ENCODE data around the gene CIBAR2. TPM values are rescaled to one million over a fixed set of nuclear protein-coding genes. Genes with fewer than 3 reads are reported as not detected.
A peak's percentile ranks its signal among the peaks of the same experiment; 100 is the strongest.

CIBAR2 gene
- total RNA-seq, 2 experiments from 2014 or later, result 0.50 TPM; not detected in 1

GRCh38 chr16:85086347-85087291, 25.7 kb downstream of the CIBAR2 start:
- Histone ChIP-seq H3K36me3 (ENCODE audit: insufficient read depth, low read length) (no peaks in the 10 kb centered on the region), H3K9me2 (ENCODE audit: insufficient read depth, low read length) (no peaks in the 10 kb centered on the region), H3K4me2 (ENCODE audit: low read length) (peak overlapping the region; percentile 28; the same call in 1 of the 2 replicates), H3K79me2 (ENCODE audit: insufficient read depth, low read depth, low read length) (no peaks in the 10 kb centered on the region), H2AFZ (ENCODE audit: low read length) (peak overlapping the region; percentile 80), H4K20me1 (ENCODE audit: insufficient read depth, low read length) (no peaks in the 10 kb centered on the region), H3K9me3 (ENCODE audit: low read length) (no peaks in the 10 kb centered on the region), H3K4me3 (ENCODE audit: low read depth, low read length, poor library complexity, severe bottlenecking) (no peak overlapping the region), H3K4me1 (ENCODE audit: insufficient read depth, low read length, poor library complexity, severe bottlenecking) (peaks cover 49% of the 10 kb centered on the region), H3K27ac (ENCODE audit: low read depth, low read length, poor library complexity, severe bottlenecking) (no peak overlapping the region)
- TF ChIP-seq CTCF (conservative IDR thresholded peaks at IDR 0.05; ENCODE audit: low read length) (peak; percentile 78), EZH2phosphoT487 (IDR thresholded peaks at IDR 0.05; ENCODE audit: borderline replicate concordance, low read depth, low read length) (no peak)
- POLR2A ChIA-PET, result interaction anchor here (0.6 to 1.1 kb wide), 2 partner anchors 66 to 76 kb away, joined by 4 to 5 read pairs; no protein-coding TSS in a partner anchor
- CTCF ChIA-PET (ENCODE audit: unreplicated experiment), result interaction anchor here (0.9 to 1.4 kb wide), 2 partner anchors 18 to 117 kb away, joined by 3 to 6 read pairs; no protein-coding TSS in a partner anchor
- intact Hi-C loops (cut with micrococcal nuclease; ENCODE audit: unreplicated experiment), result loop anchor here (1.0 to 5.0 kb wide), 2 partner anchors 59 to 74 kb away; partner anchors contain the start of genes KIAA0513 and ZDHHC7
- no TSS peak for BruUV-seq (replicated peaks)
- peak; percentile 76 for DNase-seq (ENCODE audit: low spot score)

DNA sequence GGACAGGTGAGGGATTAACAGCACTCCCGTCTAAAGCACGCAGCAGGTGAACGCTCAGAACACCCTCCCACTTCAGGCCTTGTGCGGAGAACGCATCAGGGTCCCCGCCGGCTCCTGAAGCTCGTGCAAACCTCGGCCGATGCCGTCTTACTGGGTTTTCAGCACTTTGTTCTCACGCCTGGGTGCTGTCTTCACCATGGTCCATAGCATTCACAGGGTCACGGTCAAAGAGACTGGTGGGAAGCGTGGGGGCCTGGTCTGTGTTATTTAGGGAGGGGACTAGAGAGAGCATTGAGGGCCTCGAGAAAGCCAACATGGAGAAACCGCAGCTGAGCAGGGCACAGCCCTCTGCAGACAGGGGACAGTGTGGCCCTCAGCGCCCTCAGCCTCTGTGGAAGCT, 26.6 kb downstream of the CIBAR2 start:
- CTCF ChIA-PET (ENCODE audit: unreplicated experiment), result interaction anchor here (0.6 kb wide), 1 partner anchor 109 kb away, joined by 3 read pairs; no protein-coding TSS in a partner anchor
- H3K79me2 ChIP-seq (ENCODE audit: insufficient read depth, low read depth, low read length), result no peaks in the 10 kb centered on the region
- no peak overlapping the region for H3K4me3 ChIP-seq (ENCODE audit: low read depth, low read length, poor library complexity, severe bottlenecking)
- no peaks in the 10 kb centered on the region for H3K9me2 ChIP-seq (ENCODE audit: insufficient read depth, low read length)
- DNase-seq (ENCODE audit: low spot score), result no peak
- no peaks in the 10 kb centered on the region for H3K9me3 ChIP-seq (ENCODE audit: low read length)
- no peak overlapping the region for H3K27ac ChIP-seq (ENCODE audit: low read depth, low read length, poor library complexity, severe bottlenecking)
- H3K4me2 ChIP-seq (ENCODE audit: low read length), result no peak overlapping the region
- H3K4me1 ChIP-seq (ENCODE audit: insufficient read depth, low read length, poor library complexity, severe bottlenecking), result peaks cover 40% of the 10 kb centered on the region
- no peak overlapping the region for H2AFZ ChIP-seq (ENCODE audit: low read length)
- no peak for TF ChIP-seq CTCF (conservative IDR thresholded peaks at IDR 0.05; ENCODE audit: low read length)
- TF ChIP-seq EZH2phosphoT487 (IDR thresholded peaks at IDR 0.05; ENCODE audit: borderline replicate concordance, low read depth, low read length), result no peak
- intact Hi-C loops (cut with micrococcal nuclease; ENCODE audit: unreplicated experiment), result loop anchor here (1.0 to 5.0 kb wide), 2 partner anchors 58 to 73 kb away; partner anchors contain the start of genes KIAA0513 and ZDHHC7
- H4K20me1 ChIP-seq (ENCODE audit: insufficient read depth, low read length), result no peaks in the 10 kb centered on the region
- BruUV-seq (replicated peaks), result no TSS peak
- POLR2A ChIA-PET, result interaction anchor here (1.1 kb wide), 1 partner anchor 75 kb away, joined by 4 read pairs; no protein-coding TSS in a partner anchor
- H3K36me3 ChIP-seq (ENCODE audit: insufficient read depth, low read length), result no peaks in the 10 kb centered on the region

All from OCI-LY7 (cell line).